ENCODE measurements around the gene ARHGAP10. TPM values are rescaled to one million over a fixed set of nuclear protein-coding genes. Genes with fewer than 3 reads are reported as not detected.

ARHGAP10 gene
- total RNA-seq, 4 donors from 2014 or later = 131 to 217 (median 206) TPM

DNA sequence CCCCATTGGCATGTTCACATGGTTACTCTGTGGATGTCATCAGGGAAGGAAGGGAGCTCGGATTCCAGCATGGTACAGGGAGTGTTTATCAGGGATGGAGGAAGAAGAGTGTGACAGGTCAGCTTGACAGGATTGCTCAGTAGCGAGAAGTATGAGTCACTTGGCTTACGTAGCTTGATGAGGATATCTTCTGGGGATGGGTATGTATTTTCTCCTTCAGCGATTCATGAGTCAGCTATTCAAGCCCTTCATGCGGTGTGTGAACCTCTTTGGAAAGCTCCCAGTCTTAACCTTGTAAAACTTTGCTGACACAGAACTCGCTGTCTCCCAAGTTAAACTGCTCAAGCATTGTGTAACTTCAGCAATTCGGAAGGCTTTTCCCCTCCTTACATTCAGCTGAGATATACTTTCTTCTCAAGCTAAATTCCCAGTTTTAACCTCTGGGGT, 275.4 kb downstream of the ARHGAP10 start:
- H3K27ac ChIP-seq = no peak overlapping the region
- no peak for TF ChIP-seq POLR2A (IDR thresholded peaks at IDR 0.05)
- TF ChIP-seq, protein P1, sequence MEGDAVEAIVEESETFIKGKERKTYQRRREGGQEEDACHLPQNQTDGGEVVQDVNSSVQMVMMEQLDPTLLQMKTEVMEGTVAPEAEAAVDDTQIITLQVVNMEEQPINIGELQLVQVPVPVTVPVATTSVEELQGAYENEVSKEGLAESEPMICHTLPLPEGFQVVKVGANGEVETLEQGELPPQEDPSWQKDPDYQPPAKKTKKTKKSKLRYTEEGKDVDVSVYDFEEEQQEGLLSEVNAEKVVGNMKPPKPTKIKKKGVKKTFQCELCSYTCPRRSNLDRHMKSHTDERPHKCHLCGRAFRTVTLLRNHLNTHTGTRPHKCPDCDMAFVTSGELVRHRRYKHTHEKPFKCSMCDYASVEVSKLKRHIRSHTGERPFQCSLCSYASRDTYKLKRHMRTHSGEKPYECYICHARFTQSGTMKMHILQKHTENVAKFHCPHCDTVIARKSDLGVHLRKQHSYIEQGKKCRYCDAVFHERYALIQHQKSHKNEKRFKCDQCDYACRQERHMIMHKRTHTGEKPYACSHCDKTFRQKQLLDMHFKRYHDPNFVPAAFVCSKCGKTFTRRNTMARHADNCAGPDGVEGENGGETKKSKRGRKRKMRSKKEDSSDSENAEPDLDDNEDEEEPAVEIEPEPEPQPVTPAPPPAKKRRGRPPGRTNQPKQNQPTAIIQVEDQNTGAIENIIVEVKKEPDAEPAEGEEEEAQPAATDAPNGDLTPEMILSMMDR (IDR thresholded peaks at IDR 0.05) = no peak
- TF ChIP-seq EP300 (IDR thresholded peaks at IDR 0.05) = no peak
- no peak for DNase-seq (ENCODE audit: low spot score in 2 of 2)
- H3K27me3 ChIP-seq = no peaks in the 10 kb centered on the region
- H3K36me3 ChIP-seq = peaks cover 0 to 9% (median 0%) of the 10 kb centered on the region in 3 donors
- peaks cover 0 to 6% (median 0%) of the 10 kb centered on the region in 4 donors for H3K9me3 ChIP-seq
- no peak overlapping the region for H3K4me3 ChIP-seq
- peaks cover 0 to 22% (median 9%) of the 10 kb centered on the region in 4 donors for H3K4me1 ChIP-seq
- 70 to 73% methylated on average over 7 of the region's 7 CpGs for WGBS, 2 donors

DNA sequence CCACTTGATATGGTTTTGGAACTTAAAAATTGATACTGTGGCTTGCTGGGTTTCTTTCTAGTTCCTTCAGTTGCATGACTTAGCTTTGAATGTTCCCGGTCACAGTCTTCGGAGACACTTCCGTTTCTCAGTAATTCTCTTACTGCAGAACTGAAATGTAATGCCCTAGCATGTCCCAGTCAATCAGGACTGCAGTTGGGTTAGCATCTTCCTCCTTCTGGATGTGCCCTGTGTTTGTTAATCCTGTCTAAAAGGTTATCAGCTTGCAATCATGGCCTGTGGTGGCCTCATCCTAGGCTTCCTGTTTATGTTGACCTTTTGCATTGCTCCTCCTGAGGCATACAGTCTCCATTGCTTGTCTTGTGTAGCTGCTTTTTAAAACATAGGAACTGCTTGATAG, 275.9 kb downstream of the ARHGAP10 start:
- Histone ChIP-seq H3K4me1 (peaks cover 0 to 22% (median 9%) of the 10 kb centered on the region in 4 donors), H3K27ac (no peak overlapping the region), H3K9me3 (peaks cover 0 to 6% (median 0%) of the 10 kb centered on the region in 4 donors), H3K27me3 (no peaks in the 10 kb centered on the region), H3K4me3 (no peak overlapping the region), H3K36me3 (peaks cover 0 to 9% (median 0%) of the 10 kb centered on the region in 3 donors)
- TF ChIP-seq POLR2A (IDR thresholded peaks at IDR 0.05) (no peak), EP300 (IDR thresholded peaks at IDR 0.05) (no peak)
- TF ChIP-seq, protein P1 (IDR thresholded peaks at IDR 0.05) = no peak
- no peak for DNase-seq (ENCODE audit: low spot score in 2 of 2)
- 84 to 86% methylated on average over 3 of the region's 3 CpGs for WGBS, 2 donors

DNA sequence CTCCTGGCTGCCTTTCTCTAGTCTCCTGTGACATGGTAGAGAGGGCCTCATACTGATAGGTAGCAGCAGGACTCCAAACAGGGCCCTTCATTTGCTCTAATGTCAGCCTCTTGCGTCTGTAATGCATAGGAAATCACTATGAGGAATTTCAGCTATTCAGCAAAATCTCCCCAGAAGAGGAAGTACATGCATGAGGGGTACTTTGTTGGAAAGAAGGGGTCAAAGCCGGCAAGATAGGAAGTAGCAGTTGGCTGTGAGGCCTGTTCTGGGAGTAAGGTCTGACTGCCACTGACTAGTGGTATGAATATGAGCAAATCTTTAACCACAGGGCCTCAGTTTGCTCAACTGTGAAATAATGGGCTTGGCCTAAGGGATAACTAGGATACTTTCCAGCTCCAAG, 283.2 kb downstream of the ARHGAP10 start:
- Histone ChIP-seq H3K27ac (no peak overlapping the region), H3K4me1 (peaks cover 0 to 47% (median 21%) of the 10 kb centered on the region in 4 donors), H3K9me3 (peaks cover 0 to 6% (median 0%) of the 10 kb centered on the region in 4 donors), H3K27me3 (no peaks in the 10 kb centered on the region), H3K36me3 (peaks cover 0 to 6% (median 0%) of the 10 kb centered on the region in 3 donors), H3K4me3 (no peak overlapping the region)
- no peak for DNase-seq (ENCODE audit: low spot score in 2 of 2)
- TF ChIP-seq POLR2A (IDR thresholded peaks at IDR 0.05) (no peak), EP300 (IDR thresholded peaks at IDR 0.05) (no peak)
- TF ChIP-seq, protein P1 (IDR thresholded peaks at IDR 0.05) = no peak
- WGBS, 2 donors = 35 to 43% methylated on average over 2 of the region's 2 CpGs

DNA sequence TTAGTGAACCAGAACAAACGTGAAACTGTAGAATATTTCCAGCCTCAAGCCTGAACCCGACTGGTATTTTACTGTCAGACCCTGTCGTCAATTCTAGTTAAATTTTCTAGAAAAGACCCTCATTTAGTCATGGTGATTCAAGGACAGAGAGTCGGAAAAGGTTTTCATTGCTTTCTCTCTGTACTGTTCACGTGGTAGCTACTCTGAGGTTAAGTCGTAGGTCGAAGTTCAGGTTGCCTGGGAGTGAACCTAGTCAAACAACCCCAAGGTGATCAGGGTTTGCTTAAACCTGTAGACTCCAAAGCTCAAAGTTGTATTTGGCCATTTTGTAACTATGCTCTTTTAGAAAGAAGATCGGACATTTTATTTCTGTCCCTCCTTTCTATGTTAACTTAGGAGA, 283.6 kb downstream of the ARHGAP10 start:
- H3K27ac ChIP-seq = no peak overlapping the region
- WGBS, 2 donors = 95% methylated on average over 8 of the region's 8 CpGs
- DNase-seq (ENCODE audit: low spot score in 2 of 2) = no peak
- TF ChIP-seq, protein P1 (IDR thresholded peaks at IDR 0.05) = no peak
- TF ChIP-seq EP300 (IDR thresholded peaks at IDR 0.05) = no peak
- TF ChIP-seq POLR2A (IDR thresholded peaks at IDR 0.05) = no peak
- H3K4me1 ChIP-seq = peaks cover 0 to 47% (median 21%) of the 10 kb centered on the region in 4 donors
- no peak overlapping the region for H3K4me3 ChIP-seq
- H3K9me3 ChIP-seq = peaks cover 0 to 6% (median 0%) of the 10 kb centered on the region in 4 donors
- H3K27me3 ChIP-seq = no peaks in the 10 kb centered on the region
- H3K36me3 ChIP-seq = peaks cover 0 to 6% (median 0%) of the 10 kb centered on the region in 3 donors

DNA sequence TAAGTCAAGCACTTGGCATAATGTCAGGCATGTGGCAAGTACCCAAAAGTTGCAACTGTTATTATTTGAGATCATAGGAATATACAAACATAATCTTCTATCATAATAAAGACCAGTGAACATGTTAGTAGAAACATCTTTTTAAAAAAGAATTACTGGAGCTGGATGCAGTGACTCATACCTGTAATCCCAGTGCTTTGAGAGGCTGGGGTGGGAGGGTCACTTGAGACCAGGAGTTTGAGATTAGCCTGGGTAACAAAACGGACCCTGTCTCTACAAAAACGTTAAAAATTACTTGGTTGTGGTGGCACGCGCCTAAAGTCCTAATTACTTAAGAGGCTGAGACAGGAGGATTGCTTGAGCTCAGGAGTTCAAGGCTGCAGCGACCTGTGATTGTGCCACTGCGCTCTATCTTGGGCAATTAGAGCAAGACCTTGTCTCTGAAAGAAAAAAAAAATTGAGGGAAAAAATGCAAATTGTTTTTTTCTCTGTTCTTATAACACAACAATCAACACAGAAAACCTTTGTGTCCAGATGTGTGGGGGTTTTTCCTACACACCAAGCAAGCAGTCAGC, 284.3 kb downstream of the ARHGAP10 start:
- H3K4me1 ChIP-seq = peaks cover 0 to 50% (median 21%) of the 10 kb centered on the region in 4 donors
- DNase-seq (ENCODE audit: low spot score in 2 of 2) = no peak

More for the DNA sequence above, 284.3 kb downstream of the ARHGAP10 start:
- TF ChIP-seq POLR2A (IDR thresholded peaks at IDR 0.05) = no peak
- Histone ChIP-seq H3K36me3 (peaks cover 0 to 4% (median 0%) of the 10 kb centered on the region in 3 donors), H3K9me3 (peaks cover 0 to 4% (median 0%) of the 10 kb centered on the region in 4 donors), H3K4me3 (no peak overlapping the region), H3K27me3 (no peaks in the 10 kb centered on the region), H3K27ac (no peak overlapping the region)
- WGBS, 2 donors = 77 to 87% methylated on average over 6 of the region's 6 CpGs
